GM12864 (cell line): ENCODE results near the gene IL1R2.

Experiments used
- DNase-seq: peaks from one replicate; pipeline ENCODE4 v3.0.0-alpha.2; 2011; ENCODE audit warnings: low read depth
- H3K4me3 ChIP-seq: 2 replicates; pipeline ENCODE4 v1.5.1; 2011; ENCODE audit warnings: mild to moderate bottlenecking, low read depth, low read length, control low read depth
- TF ChIP-seq, protein P1 (sequence below): IDR thresholded peaks from 2 replicates; pipeline ENCODE4 v1.5.1; 2011; ENCODE audit warnings: low read depth, mild to moderate bottlenecking, moderate library complexity, low read length, control low read depth, inconsistent platforms; ENCODE audit errors: missing control alignments

Gene IL1R2

GRCh38 chr2:101991721-101992145, at the start of gene IL1R2:
Gene IL1R2, plus strand, starts transcription at chr2:101991960. Its CDS starts 16,616 bp downstream, at chr2:102008576.
- DNase-seq, result no peak
- TF ChIP-seq, protein P1, sequence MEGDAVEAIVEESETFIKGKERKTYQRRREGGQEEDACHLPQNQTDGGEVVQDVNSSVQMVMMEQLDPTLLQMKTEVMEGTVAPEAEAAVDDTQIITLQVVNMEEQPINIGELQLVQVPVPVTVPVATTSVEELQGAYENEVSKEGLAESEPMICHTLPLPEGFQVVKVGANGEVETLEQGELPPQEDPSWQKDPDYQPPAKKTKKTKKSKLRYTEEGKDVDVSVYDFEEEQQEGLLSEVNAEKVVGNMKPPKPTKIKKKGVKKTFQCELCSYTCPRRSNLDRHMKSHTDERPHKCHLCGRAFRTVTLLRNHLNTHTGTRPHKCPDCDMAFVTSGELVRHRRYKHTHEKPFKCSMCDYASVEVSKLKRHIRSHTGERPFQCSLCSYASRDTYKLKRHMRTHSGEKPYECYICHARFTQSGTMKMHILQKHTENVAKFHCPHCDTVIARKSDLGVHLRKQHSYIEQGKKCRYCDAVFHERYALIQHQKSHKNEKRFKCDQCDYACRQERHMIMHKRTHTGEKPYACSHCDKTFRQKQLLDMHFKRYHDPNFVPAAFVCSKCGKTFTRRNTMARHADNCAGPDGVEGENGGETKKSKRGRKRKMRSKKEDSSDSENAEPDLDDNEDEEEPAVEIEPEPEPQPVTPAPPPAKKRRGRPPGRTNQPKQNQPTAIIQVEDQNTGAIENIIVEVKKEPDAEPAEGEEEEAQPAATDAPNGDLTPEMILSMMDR, result no peak
- H3K4me3 ChIP-seq, result no peak within 1 kb of the TSS

DNA sequence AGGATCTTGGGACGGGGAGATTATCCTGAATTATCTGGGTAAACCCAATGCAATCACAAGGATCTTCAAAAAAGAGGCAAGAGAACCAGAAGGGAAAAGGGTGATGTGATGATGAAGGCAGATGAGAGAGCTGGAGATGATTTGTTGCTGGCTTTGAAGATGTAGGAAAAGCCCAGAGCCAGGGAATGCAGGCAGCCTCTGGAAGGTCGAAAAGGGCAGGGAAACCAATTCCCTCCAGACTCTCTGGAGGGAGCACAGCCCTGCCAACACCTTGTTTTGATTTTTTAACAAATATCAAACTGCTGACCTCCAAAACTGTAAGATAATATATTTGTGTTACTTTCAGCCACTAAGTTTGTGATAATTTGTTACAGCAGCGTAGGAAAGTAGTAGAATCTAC, 48.9 kb upstream of the IL1R2 start:
- no peak for DNase-seq
- TF ChIP-seq, protein P1, result no peak
- H3K4me3 ChIP-seq, result no peak overlapping the region

GRCh38 chr2:101946372-101947039, 45.3 kb upstream of the IL1R2 start:
- DNase-seq, result no peak
- H3K4me3 ChIP-seq, result no peak overlapping the region
- TF ChIP-seq, protein P1, result no peak

DNA sequence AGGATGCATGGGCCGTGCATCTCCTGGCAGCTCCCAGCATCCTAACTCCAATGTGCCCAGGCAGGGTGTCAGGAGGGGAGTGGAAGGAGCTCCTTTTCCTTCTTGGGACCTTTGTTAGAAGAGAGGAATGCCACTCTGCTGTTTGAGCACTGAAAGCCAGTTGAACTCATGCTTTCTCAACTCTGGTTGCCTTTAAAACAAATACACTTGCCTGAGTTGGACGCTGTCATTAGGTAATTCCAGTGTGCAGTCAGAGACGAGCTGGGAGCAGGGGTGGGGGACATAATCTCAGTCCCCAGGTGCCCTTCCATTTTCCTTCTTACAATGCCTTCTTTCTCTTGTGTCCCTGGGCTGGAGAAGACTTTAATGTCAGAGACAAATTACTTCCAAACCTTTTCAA, 44.4 kb upstream of the IL1R2 start:
- no peak overlapping the region for H3K4me3 ChIP-seq
- no peak for DNase-seq
- TF ChIP-seq, protein P1, result no peak

- DNase-seq, result no peak
- TF ChIP-seq, protein P1, result no peak
These were observed 43.1 kb upstream of the IL1R2 start for GRCh38 chr2:101948625-101949155.

GRCh38 chr2:101949304-101949703, 42.5 kb upstream of the IL1R2 start:
- H3K4me3 ChIP-seq, result no peak overlapping the region
- no peak for DNase-seq
- TF ChIP-seq, protein P1, result no peak

More at GRCh38 chr2:101948625-101949155, 43.1 kb upstream of the IL1R2 start:
- H3K4me3 ChIP-seq, result no peak overlapping the region

DNA sequence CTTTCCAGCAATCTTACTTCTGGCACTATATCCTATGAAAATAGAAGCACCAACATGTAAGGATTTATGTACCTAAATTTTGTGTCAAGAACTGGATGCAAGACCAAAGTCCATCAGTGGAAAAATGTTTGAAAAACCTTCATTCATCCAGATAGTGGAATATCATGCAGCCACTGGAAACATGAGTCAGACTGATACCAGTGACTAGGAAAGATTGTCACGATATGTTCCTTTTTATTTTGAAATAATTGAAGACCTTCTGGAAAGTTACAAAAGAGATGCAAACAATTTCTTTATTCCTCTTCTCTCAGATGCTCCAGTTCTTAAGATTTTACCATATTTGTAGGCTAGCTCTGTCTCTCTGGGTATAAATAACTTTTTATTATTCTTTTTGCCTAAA, 40.5 kb upstream of the IL1R2 start:
- TF ChIP-seq, protein P1, result no peak
- no peak overlapping the region for H3K4me3 ChIP-seq
- DNase-seq, result no peak
